ENCODE measurements around the gene ATP4B. TPM values are rescaled to one million over a fixed set of nuclear protein-coding genes. Genes with fewer than 3 reads are reported as not detected.

The ATP4B gene
- polyA plus RNA-seq, 2 of the 4 experiments (the other 2 are of a cell fraction) = not detected

- ChIA-PET CTCF (no interaction called here), POLR2A (no interaction called here)
- H3K4me3 ChIP-seq = no peak overlapping the region
- no peak overlapping the region for H3K27ac ChIP-seq
- 93% methylated on average over 20 of the region's 22 CpGs for WGBS (ENCODE audit: missing lambda C conversion rate)
- H3K9me3 ChIP-seq = no peaks in the 10 kb centered on the region
- DNase-seq (ENCODE audit: low read depth in 1 of 2, low spot score in 1 of 2) = no peak
- H3K4me2 ChIP-seq = no peak overlapping the region
- H3K4me1 ChIP-seq = no peaks in the 10 kb centered on the region
- no peak for TF ChIP-seq PBX3 (IDR thresholded peaks at IDR 0.05)
- peak in 1 of 2 experiments; percentile 37; a peak in 1 of 4 replicates for TF ChIP-seq CEBPB (IDR thresholded peaks at IDR 0.05)
- ATAC-seq = no peak
- no peak for FAIRE-seq
Measured at GRCh38 chr13:113608967-113609533, 48.9 kb downstream of the ATP4B start.

GRCh38 chr13:113607889-113608635 is 49.9 kb downstream of the ATP4B start:
- no peak overlapping the region for H3K4me3 ChIP-seq
- TF ChIP-seq EHMT2 (IDR thresholded peaks at IDR 0.05; ENCODE audit: low read depth) (no peak), RNF2 (IDR thresholded peaks at IDR 0.05; ENCODE audit: borderline replicate concordance, low read depth) (no peak), CTCF (IDR thresholded peaks at IDR 0.05) (no peak)
- ChIA-PET POLR2A (no interaction called here), CTCF (no interaction called here)
- FAIRE-seq (no peak), ATAC-seq (no peak; a peak in 1 of 6 replicates), DNase-seq (ENCODE audit: low read depth in 1 of 2, low spot score in 1 of 2) (no peak)
- 93% methylated on average over 12 of the region's 25 CpGs for WGBS (ENCODE audit: missing lambda C conversion rate)
- H3K9me3 ChIP-seq = no peaks in the 10 kb centered on the region
- H3K27ac ChIP-seq = no peak overlapping the region
- no peaks in the 10 kb centered on the region for H3K4me1 ChIP-seq
- H3K4me2 ChIP-seq = no peak overlapping the region

GRCh38 chr13:113607056-113607888 is 50.7 kb downstream of the ATP4B start:
- ChIA-PET CTCF (no interaction called here), POLR2A (no interaction called here)
- TF ChIP-seq CTCF (IDR thresholded peaks at IDR 0.05) (no peak), ZC3H11A (IDR thresholded peaks at IDR 0.05) (no peak), MAFK (IDR thresholded peaks at IDR 0.05; ENCODE audit: partially characterized antibody) (no peak), HES2 (IDR thresholded peaks at IDR 0.05) (no peak), EHF (CRISPR knock-in tag; IDR thresholded peaks at IDR 0.05) (no peak), PBX3 (IDR thresholded peaks at IDR 0.05) (no peak)
- no peak for FAIRE-seq
- H3K27ac ChIP-seq = no peak overlapping the region
- no peak; a peak in 1 of 6 replicates for ATAC-seq
- H3K4me1 ChIP-seq = no peaks in the 10 kb centered on the region
- WGBS (ENCODE audit: missing lambda C conversion rate) = 89% methylated on average over 19 of the region's 28 CpGs
- H3K9me3 ChIP-seq = no peaks in the 10 kb centered on the region
- no peak for DNase-seq (ENCODE audit: low read depth in 1 of 2, low spot score in 1 of 2)
- H3K4me3 ChIP-seq = no peak overlapping the region
- H3K4me2 ChIP-seq = no peak overlapping the region
